ENCODE data around the gene NF1. TPM values are rescaled to one million over a fixed set of nuclear protein-coding genes. Genes with fewer than 3 reads are reported as not detected.
A peak's percentile ranks its signal among the peaks of the same experiment; 100 is the strongest.

The NF1 gene
- total RNA-seq, 1 donor from 2014 or later, result 82.5 TPM

DNA sequence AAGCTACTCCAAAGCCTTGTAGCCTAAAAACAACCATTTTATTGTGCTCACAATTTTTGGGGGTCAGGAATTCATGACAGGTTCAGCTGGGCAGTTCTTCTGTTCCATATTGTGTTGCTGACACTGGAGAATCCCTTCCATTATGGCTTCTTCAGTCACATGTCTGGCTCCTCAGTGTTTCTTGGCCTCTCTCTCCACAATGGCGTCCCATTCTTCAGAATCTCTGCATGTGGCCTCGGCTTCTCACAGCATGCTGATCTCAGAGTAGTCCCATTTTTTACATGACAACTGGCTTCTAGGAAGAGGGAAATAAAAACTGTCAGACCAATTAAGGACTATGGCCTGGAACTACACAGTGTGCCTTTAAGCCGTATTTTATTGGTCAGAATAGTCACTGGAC lies 49.7 kb downstream of the NF1 start:
- Mint-ChIP-seq H3K27ac (no peak overlapping the region), H3K9me3 (ENCODE audit: low read depth) (no peaks in the 10 kb centered on the region), H3K4me3 (ENCODE audit: low read depth) (no peak overlapping the region), H3K27me3 (no peaks in the 10 kb centered on the region), H3K36me3 (ENCODE audit: insufficient read depth) (peaks cover 22% of the 10 kb centered on the region), H3K4me1 (ENCODE audit: low read depth) (peaks cover 32% of the 10 kb centered on the region)
- TF ChIP-seq, protein P1, sequence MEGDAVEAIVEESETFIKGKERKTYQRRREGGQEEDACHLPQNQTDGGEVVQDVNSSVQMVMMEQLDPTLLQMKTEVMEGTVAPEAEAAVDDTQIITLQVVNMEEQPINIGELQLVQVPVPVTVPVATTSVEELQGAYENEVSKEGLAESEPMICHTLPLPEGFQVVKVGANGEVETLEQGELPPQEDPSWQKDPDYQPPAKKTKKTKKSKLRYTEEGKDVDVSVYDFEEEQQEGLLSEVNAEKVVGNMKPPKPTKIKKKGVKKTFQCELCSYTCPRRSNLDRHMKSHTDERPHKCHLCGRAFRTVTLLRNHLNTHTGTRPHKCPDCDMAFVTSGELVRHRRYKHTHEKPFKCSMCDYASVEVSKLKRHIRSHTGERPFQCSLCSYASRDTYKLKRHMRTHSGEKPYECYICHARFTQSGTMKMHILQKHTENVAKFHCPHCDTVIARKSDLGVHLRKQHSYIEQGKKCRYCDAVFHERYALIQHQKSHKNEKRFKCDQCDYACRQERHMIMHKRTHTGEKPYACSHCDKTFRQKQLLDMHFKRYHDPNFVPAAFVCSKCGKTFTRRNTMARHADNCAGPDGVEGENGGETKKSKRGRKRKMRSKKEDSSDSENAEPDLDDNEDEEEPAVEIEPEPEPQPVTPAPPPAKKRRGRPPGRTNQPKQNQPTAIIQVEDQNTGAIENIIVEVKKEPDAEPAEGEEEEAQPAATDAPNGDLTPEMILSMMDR (IDR thresholded peaks at IDR 0.05; ENCODE audit: unreplicated experiment), result no peak
- no peak for DNase-seq (ENCODE audit: low spot score, unreplicated experiment)

DNA sequence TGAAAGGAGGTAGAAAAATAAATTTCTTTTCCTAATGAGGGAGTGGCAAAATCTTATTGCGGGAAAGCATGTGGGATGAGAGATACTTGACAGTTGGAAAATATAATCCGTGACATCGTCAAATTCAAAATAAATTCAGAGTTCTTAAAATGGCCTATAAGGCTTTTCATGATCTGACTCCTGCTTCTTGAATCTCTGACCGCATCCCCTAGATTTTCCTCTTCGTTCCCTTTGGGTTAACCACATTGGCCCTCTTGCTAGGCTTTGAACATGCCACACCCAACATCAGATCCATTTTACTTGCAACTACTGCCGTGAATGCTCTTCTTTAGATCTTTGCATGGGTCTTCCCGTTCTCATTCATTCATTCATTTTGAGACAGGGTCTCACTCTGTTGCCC lies 50.1 kb downstream of the NF1 start:
- Mint-ChIP-seq H3K27me3 (no peaks in the 10 kb centered on the region), H3K4me3 (ENCODE audit: low read depth) (no peak overlapping the region), H3K36me3 (ENCODE audit: insufficient read depth) (peaks cover 24% of the 10 kb centered on the region), H3K27ac (no peak overlapping the region), H3K4me1 (ENCODE audit: low read depth) (peaks cover 35% of the 10 kb centered on the region), H3K9me3 (ENCODE audit: low read depth) (no peaks in the 10 kb centered on the region)
- no peak for DNase-seq (ENCODE audit: low spot score, unreplicated experiment)
- TF ChIP-seq, protein P1 (IDR thresholded peaks at IDR 0.05; ENCODE audit: unreplicated experiment), result no peak

DNA sequence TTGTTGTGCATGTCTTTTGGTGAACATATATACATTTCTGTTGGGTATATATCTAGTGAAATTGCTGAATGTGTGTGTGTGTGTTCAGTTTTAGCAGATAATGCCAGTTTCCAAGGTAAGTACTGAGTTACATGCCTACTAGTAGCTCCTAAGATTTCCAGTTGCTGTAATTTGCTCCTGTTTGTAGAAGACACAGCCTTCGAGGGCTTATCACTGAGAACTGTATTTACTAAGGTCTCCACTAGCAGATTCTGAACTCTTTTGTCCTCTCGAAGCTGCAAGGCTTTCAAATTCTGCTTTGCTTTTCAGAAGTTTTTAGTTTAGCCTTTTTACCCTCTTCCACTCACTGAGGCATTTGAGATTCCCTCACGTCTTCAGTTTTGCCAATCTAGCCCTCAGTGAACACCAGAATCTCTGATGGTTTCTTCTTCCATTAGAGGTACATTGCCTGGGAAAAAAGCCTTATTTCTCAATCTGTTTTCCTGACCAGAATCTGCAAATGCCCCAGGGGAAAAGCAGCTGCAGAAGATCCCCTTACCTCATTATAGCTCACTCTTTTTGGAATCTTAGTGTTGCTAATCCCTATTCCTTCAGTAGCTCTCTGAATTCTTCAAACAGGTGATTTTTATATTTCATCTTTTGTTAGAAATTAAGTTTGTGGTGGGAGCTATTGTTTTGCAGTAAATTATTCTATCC lies 52.9 kb downstream of the NF1 start:
- no peaks in the 10 kb centered on the region for H3K27me3 Mint-ChIP-seq
- H3K9me3 Mint-ChIP-seq (ENCODE audit: low read depth), result peaks cover 6% of the 10 kb centered on the region
- no peak for DNase-seq (ENCODE audit: low spot score, unreplicated experiment)
- TF ChIP-seq, protein P1 (IDR thresholded peaks at IDR 0.05; ENCODE audit: unreplicated experiment), result no peak
- peaks cover 28% of the 10 kb centered on the region for H3K4me1 Mint-ChIP-seq (ENCODE audit: low read depth)
- H3K27ac Mint-ChIP-seq, result peak overlapping the region; percentile 91
- peak overlapping the region; percentile 1 for H3K4me3 Mint-ChIP-seq (ENCODE audit: low read depth)
- H3K36me3 Mint-ChIP-seq (ENCODE audit: insufficient read depth), result peaks cover 30% of the 10 kb centered on the region

DNA sequence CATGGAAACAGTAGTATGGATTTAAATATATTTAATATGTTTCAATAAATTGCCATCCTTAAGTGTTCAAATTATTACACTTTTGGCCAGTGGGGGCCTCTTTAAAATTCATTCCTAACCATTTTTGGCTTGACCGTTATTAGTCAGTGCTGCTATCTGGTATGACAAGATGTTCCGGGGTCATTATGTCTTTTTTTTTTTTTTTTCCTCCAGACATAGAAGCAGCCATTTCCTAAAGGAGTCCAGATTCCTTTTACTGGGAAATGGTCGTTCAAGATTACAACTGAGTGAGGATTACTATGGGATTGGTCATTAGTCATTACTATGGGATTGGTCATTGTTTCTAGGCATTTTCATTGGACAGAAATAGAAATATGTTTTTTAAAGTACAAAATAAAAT lies 53.4 kb downstream of the NF1 start:
- TF ChIP-seq, protein P1 (IDR thresholded peaks at IDR 0.05; ENCODE audit: unreplicated experiment), result no peak
- Mint-ChIP-seq H3K4me1 (ENCODE audit: low read depth) (peaks cover 28% of the 10 kb centered on the region), H3K27me3 (no peaks in the 10 kb centered on the region), H3K36me3 (ENCODE audit: insufficient read depth) (peaks cover 32% of the 10 kb centered on the region), H3K27ac (peak overlapping the region; percentile 91), H3K4me3 (ENCODE audit: low read depth) (no peak overlapping the region), H3K9me3 (ENCODE audit: low read depth) (peaks cover 9% of the 10 kb centered on the region)
- DNase-seq (ENCODE audit: low spot score, unreplicated experiment), result no peak

DNA sequence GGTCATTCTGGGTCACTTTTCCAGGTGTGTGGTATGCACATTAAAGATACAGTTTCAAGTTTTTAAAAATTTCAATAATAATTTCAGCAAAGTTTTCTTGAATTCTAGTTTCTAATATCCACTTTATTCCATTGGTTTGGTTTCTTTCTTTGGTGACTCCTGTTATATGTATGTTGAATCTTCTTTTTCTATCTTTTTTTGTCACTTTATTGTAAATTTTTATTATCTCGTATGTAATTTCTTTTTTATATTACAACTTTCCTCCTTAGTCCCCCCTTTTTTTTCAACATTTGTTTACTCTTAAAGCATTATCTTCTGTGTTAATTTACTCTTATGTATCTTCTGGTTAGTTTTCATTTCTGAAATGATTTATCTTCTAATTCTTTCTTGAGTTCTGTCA lies 57.5 kb downstream of the NF1 start:
- H3K9me3 Mint-ChIP-seq (ENCODE audit: low read depth), result peaks cover 9% of the 10 kb centered on the region
- no peaks in the 10 kb centered on the region for H3K27me3 Mint-ChIP-seq
- H3K27ac Mint-ChIP-seq, result no peak overlapping the region
- no peak overlapping the region for H3K4me3 Mint-ChIP-seq (ENCODE audit: low read depth)
- TF ChIP-seq, protein P1 (IDR thresholded peaks at IDR 0.05; ENCODE audit: unreplicated experiment), result no peak
- peaks cover 21% of the 10 kb centered on the region for H3K36me3 Mint-ChIP-seq (ENCODE audit: insufficient read depth)
- H3K4me1 Mint-ChIP-seq (ENCODE audit: low read depth), result peaks cover 37% of the 10 kb centered on the region
- DNase-seq (ENCODE audit: low spot score, unreplicated experiment), result no peak

All from progenitor cell of endocrine pancreas (in vitro differentiated cells).